GM18868 (cell line): ENCODE measurements around the gene RAB10.
"Not testable (repeated sequence)": the region's sequence is repeated elsewhere in the genome, so short reads cannot be mapped to it uniquely, and the experiment has no call there.

Source experiments
- ATAC-seq: cut with Tn5 transposase; IDR thresholded peaks from one replicate; pipeline ENCODE4 v1.9.1; 2021; ENCODE audit warnings: mild to moderate bottlenecking, moderate library complexity; ENCODE audit not compliant: unreplicated experiment

RAB10 gene

DNA sequence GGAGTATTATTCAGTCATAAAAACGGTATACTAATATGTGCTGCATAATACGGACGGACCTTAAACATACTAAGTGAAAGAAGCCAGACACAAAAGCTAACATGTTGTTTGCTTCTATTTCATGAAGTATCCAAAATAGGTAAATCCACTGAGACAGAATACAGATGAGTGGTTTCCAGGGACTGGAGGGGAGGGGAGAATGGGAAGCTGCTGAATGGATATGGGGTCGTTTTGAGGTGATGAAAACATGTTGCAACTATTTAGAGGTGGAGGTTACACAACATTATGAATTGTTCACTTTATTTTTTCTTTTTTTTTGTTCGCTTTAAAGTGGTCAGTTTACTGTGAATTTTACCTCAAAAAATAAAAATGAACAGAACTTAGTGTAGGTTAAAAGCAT is 52.9 kb downstream of the RAB10 start:
- no peak for ATAC-seq

DNA sequence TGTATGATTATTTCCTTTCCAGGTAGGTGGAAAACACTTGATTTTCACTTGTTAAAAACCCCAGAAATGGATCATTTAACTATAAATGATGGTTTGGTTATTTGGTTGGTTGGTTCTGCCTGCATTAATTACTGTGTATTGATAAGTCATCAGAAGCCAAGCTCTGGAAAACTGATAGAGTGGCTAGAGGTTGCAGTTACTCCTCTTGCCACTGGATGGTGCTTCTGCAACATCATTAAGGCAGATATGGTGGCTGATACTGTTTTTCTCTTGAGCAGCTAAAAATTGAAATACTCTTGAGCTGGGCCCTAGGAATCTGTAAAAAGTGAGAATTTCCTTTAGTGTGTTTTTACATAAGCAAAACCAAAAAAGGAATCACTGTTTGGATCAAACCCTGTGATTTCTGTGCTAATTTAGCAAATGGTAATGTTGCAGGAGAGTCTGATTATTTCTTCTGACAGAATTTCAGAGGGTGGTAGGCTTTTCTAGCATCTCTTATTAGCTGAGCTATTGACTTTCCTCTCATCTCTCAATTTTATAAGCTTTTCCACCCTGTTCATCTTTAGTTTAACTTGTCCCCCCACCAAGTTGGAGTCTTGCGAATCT is 54.3 kb downstream of the RAB10 start:
- no peak for ATAC-seq

DNA sequence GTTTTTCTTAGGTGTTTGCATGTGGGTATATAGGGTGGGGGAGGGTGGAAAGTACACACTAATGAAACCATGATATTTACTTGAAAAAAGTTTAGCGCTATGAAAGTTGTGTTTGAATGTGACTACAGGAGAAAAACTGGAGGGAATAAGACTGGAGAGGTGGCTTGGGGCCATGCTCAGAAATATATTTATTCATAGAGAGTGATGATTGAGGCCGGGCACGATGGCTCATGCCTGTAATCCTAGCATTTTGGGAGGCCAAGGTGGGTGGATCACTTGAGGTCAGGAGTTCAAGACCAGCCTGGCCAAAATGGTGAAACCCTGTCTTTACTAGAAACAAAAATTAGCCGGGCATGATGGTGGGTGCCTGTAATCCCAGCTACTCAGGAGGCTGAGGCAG is 55.0 kb downstream of the RAB10 start:
- ATAC-seq = not testable (repeated sequence)

- no peak for ATAC-seq
Observed at GRCh38 chr2:26089337-26089736, 55.5 kb downstream of the RAB10 start.

- no peak for ATAC-seq
Observed at GRCh38 chr2:26095758-26096157, 61.9 kb downstream of the RAB10 start.

DNA sequence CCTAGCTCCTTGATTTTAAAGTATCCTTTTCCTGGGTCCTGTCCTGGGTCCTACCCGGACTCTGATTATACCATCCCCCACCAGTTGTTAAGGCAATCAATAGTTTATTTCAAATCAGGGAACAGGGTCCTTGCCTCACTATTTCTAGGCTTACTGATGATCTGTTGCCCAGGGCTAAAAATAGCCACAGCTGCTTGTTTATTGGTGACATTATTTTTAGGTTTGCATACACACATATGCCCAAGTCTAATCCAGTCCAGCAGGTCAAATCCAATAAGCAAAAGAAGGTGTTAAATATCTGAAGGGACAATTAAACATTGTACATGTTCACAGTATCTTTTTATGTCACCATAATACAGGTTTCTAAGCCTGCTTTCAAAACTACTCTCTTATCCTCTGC is 66.0 kb downstream of the RAB10 start:
- no peak for ATAC-seq

DNA sequence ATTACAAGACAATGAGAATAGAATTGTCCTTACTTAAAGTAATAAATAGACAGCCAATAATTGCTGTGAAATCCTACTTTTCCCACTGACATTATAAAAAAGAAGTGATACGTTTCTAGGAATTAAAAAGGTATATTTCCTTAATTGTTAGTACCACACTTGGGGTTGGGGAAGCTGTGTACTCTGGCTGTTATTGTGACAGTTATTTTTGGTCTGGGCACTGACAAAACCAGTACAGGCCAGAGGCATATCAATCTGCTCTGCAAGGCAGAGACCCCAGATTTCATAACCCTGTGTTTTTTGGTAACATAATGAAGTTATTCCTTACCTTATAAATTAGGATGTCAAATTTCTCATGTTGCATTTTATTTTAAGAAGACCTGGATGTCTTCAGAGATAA is 66.5 kb downstream of the RAB10 start:
- no peak for ATAC-seq

- ATAC-seq = no peak
Observed at GRCh38 chr2:26103752-26104151, 69.9 kb downstream of the RAB10 start.

DNA sequence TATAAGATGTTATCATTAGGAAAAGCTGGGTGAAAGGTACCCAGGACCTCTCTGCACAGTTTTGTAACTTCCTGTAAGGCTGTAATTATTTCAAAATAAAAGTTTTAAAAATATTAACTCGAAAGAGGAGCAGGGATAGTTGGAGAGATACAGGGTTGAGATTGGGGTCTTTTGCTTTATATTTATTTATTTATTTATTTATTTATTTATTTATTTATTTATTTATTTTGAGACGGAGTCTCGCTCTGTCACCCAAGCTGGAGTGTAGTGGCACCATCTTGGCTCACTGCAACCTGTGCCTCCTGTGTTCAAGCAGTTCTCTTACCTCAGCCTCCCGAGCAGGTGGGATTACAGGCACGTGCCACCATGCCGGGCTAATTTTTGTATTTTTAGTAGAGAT is 74.8 kb downstream of the RAB10 start:
- ATAC-seq = not testable (repeated sequence)

DNA sequence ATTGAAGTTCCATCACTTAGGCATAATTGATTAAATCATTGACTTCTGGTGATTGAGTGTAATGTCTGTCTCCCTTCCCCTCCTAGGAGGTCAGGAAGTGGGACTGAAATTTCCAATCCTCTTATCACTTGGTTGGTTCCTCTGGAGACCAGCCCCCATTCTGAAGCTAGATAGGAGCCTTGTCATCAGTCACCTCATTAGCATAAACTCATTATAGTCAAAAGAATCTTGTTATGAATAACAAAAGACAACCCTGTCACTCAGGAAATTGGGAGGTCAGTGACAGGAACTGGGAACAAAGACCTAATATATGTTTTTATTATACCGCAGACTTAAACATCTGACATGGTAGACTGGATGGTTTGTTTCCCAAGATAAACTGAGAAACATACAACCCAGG is 78.3 kb downstream of the RAB10 start:
- no peak for ATAC-seq

GRCh38 chr2:26114151-26114550 is 80.3 kb downstream of the RAB10 start:
- no peak for ATAC-seq

- ATAC-seq = no peak
Observed at GRCh38 chr2:26118682-26119081, 84.8 kb downstream of the RAB10 start.

DNA sequence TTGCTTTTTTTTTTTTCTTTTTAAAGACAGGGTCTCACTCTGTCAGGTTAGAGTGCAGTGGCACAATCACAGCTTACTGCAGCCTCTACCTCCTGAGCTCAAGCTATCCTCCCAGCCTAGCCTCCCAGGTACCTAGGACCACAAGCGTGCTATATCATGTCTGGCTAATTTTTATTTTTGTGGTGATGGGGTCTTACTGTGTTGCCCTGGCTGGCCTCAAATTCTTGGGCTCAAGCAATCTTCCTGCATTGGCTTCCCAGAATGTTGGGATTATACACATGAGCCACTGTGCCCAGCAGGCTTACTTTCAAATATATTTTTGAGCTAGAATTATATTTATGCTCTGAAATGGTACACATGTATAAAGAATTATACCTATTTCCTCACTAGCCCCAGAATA is 85.6 kb downstream of the RAB10 start:
- no peak for ATAC-seq

GRCh38 chr2:26122630-26123029 is 88.7 kb downstream of the RAB10 start:
- no peak for ATAC-seq

DNA sequence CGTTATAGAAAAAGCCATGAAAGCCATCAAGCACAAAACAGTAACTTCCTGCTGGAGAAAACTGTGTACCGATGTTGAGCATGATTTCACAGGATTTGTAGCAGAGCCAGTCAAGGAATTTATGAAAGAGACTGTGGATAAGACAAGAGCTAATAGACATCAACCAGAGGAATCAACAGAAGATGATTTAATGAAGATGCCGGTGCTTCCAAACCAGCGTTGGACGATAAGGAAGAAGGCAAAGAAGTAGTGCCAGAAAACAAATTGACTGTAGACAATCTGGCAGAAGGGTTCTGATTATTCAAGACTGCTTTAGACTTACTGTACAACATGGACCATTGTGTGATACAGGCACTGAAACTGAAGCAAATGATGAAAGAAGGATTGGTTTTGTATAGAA is 89.5 kb downstream of the RAB10 start:
- no peak for ATAC-seq

DNA sequence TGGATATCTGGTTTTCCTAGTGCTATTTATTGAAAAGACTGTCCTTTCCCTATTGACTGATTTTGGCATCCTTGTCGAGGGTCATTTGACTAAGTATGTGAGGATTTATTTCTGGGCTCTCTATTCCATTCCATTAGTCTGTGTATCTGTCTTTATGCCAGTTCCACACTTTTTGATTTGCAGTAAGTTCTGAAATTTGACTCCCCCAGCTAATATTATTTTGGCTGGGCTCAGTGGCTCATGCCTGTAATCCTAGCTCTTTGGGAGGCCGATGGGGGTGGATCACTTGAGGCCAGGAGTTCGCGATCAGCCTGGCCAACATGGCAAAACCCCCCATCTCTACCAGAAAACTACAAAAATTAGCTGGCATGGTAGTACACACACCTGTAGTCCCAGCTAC is 92.2 kb downstream of the RAB10 start:
- no peak for ATAC-seq

DNA sequence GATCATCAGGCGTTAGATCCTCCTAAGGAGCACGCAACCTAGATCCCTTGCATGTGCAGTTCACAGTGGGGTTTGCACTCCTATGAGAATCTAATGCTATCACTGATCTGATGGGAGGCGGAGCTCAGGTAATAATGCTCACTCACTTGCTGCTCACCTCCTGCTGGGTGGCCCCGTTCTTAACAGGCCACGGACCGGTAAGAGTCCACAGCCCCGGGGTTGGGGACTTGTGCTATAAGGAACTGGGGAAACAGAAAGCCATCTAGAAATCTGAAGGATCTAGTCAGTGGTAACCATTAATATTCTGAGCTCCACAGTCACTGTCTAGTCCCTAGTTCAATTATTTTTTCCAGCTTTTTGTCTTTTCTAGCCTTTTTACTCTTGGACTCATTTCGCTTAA is 94.3 kb downstream of the RAB10 start:
- ATAC-seq = no peak

- ATAC-seq = no peak
Observed at GRCh38 chr2:26130763-26131162, 96.9 kb downstream of the RAB10 start.

DNA sequence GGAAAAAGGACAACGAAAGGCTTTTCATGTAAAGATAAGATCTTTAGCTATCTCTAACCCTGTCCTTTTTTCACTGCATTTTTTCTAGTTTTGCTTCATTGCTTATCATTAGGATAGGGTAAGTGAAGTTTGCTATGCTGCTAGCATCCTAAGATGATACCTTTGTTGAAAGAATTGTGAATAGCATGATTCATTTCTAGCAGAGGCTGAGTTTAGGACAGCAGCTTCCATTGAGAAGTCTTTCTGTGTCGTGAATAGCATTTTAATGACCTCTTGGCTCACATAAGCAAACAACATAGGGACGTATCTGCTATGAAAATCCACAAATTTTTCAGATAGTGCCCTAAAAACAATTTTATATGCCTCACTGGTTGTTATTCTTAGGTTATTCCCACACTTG is 102.6 kb downstream of the RAB10 start:
- ATAC-seq = no peak

DNA sequence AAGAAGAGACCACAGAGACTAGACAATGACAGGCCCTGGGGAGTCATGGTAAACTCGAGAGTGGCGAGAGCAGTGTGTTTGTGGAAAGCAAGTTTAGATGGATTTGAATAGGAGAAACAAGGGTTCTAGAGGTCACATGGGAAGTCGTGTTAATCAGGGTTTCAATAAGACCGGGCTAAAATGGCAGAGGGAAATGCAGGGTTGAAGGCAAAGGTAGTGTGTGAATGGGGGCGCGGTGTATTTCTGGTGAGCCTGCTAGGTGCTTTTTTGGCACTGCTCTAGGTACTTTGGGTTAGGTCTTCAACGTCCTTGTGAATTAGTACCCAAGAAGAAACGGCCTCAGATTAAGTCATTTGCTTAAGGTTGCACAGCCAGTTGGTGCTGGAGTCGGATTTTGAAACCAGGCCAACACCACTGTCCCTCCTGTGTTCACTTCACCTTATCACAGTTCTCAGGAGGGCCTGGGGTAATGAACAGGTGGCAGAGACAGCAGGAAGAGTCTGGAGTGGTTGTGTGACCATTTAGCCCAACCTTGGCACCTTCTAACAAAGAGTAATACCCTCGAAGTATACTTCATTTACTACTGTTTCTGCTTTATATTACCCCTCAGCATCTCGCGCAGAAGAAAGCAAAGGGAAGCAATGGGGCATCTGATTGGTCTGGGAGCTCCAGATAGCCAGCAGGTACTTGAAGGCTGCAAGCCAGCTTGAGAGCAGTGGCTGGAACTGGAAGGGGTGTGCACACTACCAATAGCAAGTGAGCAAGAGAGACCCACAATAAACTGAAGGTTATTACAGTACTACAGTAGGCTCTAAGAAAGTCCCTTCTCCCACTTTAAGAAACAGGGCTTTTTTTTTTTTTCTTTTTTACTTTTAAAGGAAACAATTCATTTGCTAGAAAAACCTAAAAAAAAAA is 105.6 kb downstream of the RAB10 start:
- no peak for ATAC-seq

GRCh38 chr2:26141145-26141769 is 107.4 kb downstream of the RAB10 start:
- ATAC-seq = no peak

- no peak for ATAC-seq
Observed at GRCh38 chr2:26144031-26144430, 110.1 kb downstream of the RAB10 start.
